ENCODE results near the gene SPECC1L.

Gene SPECC1L

GRCh38 chr22:24329453-24329852 is 58.8 kb downstream of the SPECC1L start:
- peak overlapping the region; percentile 84 for H4K12ac ChIP-seq (ENCODE audit: low read depth, low read length)
- no peak overlapping the region for H4K91ac ChIP-seq (ENCODE audit: low read depth, low read length)
- peak overlapping the region; percentile 18 for H3K9ac ChIP-seq (ENCODE audit: low read length)
- H3K36me3 ChIP-seq (ENCODE audit: control insufficient read depth in 1 of 2, insufficient read depth in 2 of 2, low read length in 2 of 2) = peaks cover 7 to 12% of the 10 kb centered on the region in 2 experiments
- H3K4me2 ChIP-seq (ENCODE audit: low read length) = no peak overlapping the region
- H3K14ac ChIP-seq (ENCODE audit: low read length) = no peak overlapping the region
- H2BK12ac ChIP-seq (ENCODE audit: low read length) = no peak overlapping the region
- no peak overlapping the region for H3K27ac ChIP-seq (ENCODE audit: low read depth, low read length)
- H3K4me3 ChIP-seq (ENCODE audit: low read depth, low read length) = no peak overlapping the region
- no peaks in the 10 kb centered on the region for H3K79me1 ChIP-seq (ENCODE audit: low read length)
- H3K18ac ChIP-seq (ENCODE audit: low read length) = peak overlapping the region; percentile 71
- no peak overlapping the region for H2AFZ ChIP-seq (ENCODE audit: insufficient read depth, low read length, poor library complexity)
- no peak overlapping the region for H2BK5ac ChIP-seq (ENCODE audit: low read depth, low read length, poor library complexity)
- no peaks in the 10 kb centered on the region for H3K9me3 ChIP-seq (ENCODE audit: insufficient read depth, low read depth, low read length)
- no peak overlapping the region for H3K23ac ChIP-seq (ENCODE audit: low read length)
- H3K79me2 ChIP-seq (ENCODE audit: control insufficient read depth, insufficient read depth, low read length, poor library complexity) = no peaks in the 10 kb centered on the region
- no peak for DNase-seq
- H3K4ac ChIP-seq (ENCODE audit: low read depth, low read length) = no peak overlapping the region
- WGBS (ENCODE audit: extremely low coverage, insufficient coverage, insufficient read length) = no CpG with 5 or more reads among the region's 6 CpGs
- H3K4me1 ChIP-seq (ENCODE audit: control insufficient read depth in 1 of 2, insufficient read depth in 2 of 2, low read length in 2 of 2) = peaks cover 0 to 2% of the 10 kb centered on the region in 2 experiments
- no peaks in the 10 kb centered on the region for H3K27me3 ChIP-seq (ENCODE audit: insufficient read depth, low read length)
- H2AK5ac ChIP-seq (ENCODE audit: low read length) = no peak overlapping the region
- H4K8ac ChIP-seq (ENCODE audit: low read depth, low read length) = no peak overlapping the region
- no peak overlapping the region for H2BK120ac ChIP-seq (ENCODE audit: insufficient read depth, low read length, poor library complexity)

GRCh38 chr22:24330636-24331035 is 60.0 kb downstream of the SPECC1L start:
- H2BK5ac ChIP-seq (ENCODE audit: low read depth, low read length, poor library complexity) = no peak overlapping the region
- no peak overlapping the region for H3K4me2 ChIP-seq (ENCODE audit: low read length)
- no peak overlapping the region for H2BK12ac ChIP-seq (ENCODE audit: low read length)
- DNase-seq = peak; percentile 5 to 58
- H4K12ac ChIP-seq (ENCODE audit: low read depth, low read length) = no peak overlapping the region
- H4K91ac ChIP-seq (ENCODE audit: low read depth, low read length) = no peak overlapping the region
- H3K27me3 ChIP-seq (ENCODE audit: insufficient read depth, low read length) = no peaks in the 10 kb centered on the region
- H3K9ac ChIP-seq (ENCODE audit: low read length) = no peak overlapping the region
- H3K23ac ChIP-seq (ENCODE audit: low read length) = no peak overlapping the region
- H3K18ac ChIP-seq (ENCODE audit: low read length) = no peak overlapping the region
- H2AFZ ChIP-seq (ENCODE audit: insufficient read depth, low read length, poor library complexity) = no peak overlapping the region
- no peaks in the 10 kb centered on the region for H3K9me3 ChIP-seq (ENCODE audit: insufficient read depth, low read depth, low read length)
- H3K4ac ChIP-seq (ENCODE audit: low read depth, low read length) = no peak overlapping the region
- no peak overlapping the region for H2BK120ac ChIP-seq (ENCODE audit: insufficient read depth, low read length, poor library complexity)
- no peak overlapping the region for H3K14ac ChIP-seq (ENCODE audit: low read length)
- H3K36me3 ChIP-seq (ENCODE audit: control insufficient read depth in 1 of 2, insufficient read depth in 2 of 2, low read length in 2 of 2) = peaks cover 5 to 16% of the 10 kb centered on the region in 2 experiments
- no peak overlapping the region for H3K27ac ChIP-seq (ENCODE audit: low read depth, low read length)
- H3K79me1 ChIP-seq (ENCODE audit: low read length) = no peaks in the 10 kb centered on the region
- H4K8ac ChIP-seq (ENCODE audit: low read depth, low read length) = no peak overlapping the region
- no CpG with 5 or more reads among the region's 1 CpG for WGBS (ENCODE audit: extremely low coverage, insufficient coverage, insufficient read length)
- peaks cover 0 to 2% of the 10 kb centered on the region in 2 experiments for H3K4me1 ChIP-seq (ENCODE audit: control insufficient read depth in 1 of 2, insufficient read depth in 2 of 2, low read length in 2 of 2)
- H3K4me3 ChIP-seq (ENCODE audit: low read depth, low read length) = no peak overlapping the region
- no peak overlapping the region for H2AK5ac ChIP-seq (ENCODE audit: low read length)
- H3K79me2 ChIP-seq (ENCODE audit: control insufficient read depth, insufficient read depth, low read length, poor library complexity) = no peaks in the 10 kb centered on the region

- H2AFZ ChIP-seq (ENCODE audit: insufficient read depth, low read length, poor library complexity) = no peak overlapping the region
- H3K4me2 ChIP-seq (ENCODE audit: low read length) = no peak overlapping the region
- no peak overlapping the region for H3K27ac ChIP-seq (ENCODE audit: low read depth, low read length)
- H3K79me2 ChIP-seq (ENCODE audit: control insufficient read depth, insufficient read depth, low read length, poor library complexity) = no peaks in the 10 kb centered on the region
- no peaks in the 10 kb centered on the region for H3K9me3 ChIP-seq (ENCODE audit: insufficient read depth, low read depth, low read length)
- no peak overlapping the region for H3K4ac ChIP-seq (ENCODE audit: low read depth, low read length)
- H3K4me3 ChIP-seq (ENCODE audit: low read depth, low read length) = no peak overlapping the region
- H4K91ac ChIP-seq (ENCODE audit: low read depth, low read length) = no peak overlapping the region
- peak in 1 of 2 donors; percentile 16 for DNase-seq
- H4K8ac ChIP-seq (ENCODE audit: low read depth, low read length) = no peak overlapping the region
- no peak overlapping the region for H3K14ac ChIP-seq (ENCODE audit: low read length)
- H3K79me1 ChIP-seq (ENCODE audit: low read length) = no peaks in the 10 kb centered on the region
- H2BK12ac ChIP-seq (ENCODE audit: low read length) = no peak overlapping the region
- no peak overlapping the region for H2BK120ac ChIP-seq (ENCODE audit: insufficient read depth, low read length, poor library complexity)
- H3K27me3 ChIP-seq (ENCODE audit: insufficient read depth, low read length) = no peaks in the 10 kb centered on the region
- H2AK5ac ChIP-seq (ENCODE audit: low read length) = no peak overlapping the region
- no peaks in the 10 kb centered on the region for H3K4me1 ChIP-seq (ENCODE audit: control insufficient read depth in 1 of 2, insufficient read depth in 2 of 2, low read length in 2 of 2)
- no peak overlapping the region for H2BK5ac ChIP-seq (ENCODE audit: low read depth, low read length, poor library complexity)
- no peak overlapping the region for H4K12ac ChIP-seq (ENCODE audit: low read depth, low read length)
- H3K18ac ChIP-seq (ENCODE audit: low read length) = no peak overlapping the region
- H3K23ac ChIP-seq (ENCODE audit: low read length) = no peak overlapping the region
- peaks cover 5 to 16% of the 10 kb centered on the region in 2 experiments for H3K36me3 ChIP-seq (ENCODE audit: control insufficient read depth in 1 of 2, insufficient read depth in 2 of 2, low read length in 2 of 2)
- H3K9ac ChIP-seq (ENCODE audit: low read length) = no peak overlapping the region
- WGBS (ENCODE audit: extremely low coverage, insufficient coverage, insufficient read length) = no CpG with 5 or more reads among the region's 3 CpGs
Measured at GRCh38 chr22:24331468-24332440, 61.1 kb downstream of the SPECC1L start.

- no peak overlapping the region for H3K4ac ChIP-seq (ENCODE audit: low read depth, low read length)
- no peak overlapping the region for H2BK5ac ChIP-seq (ENCODE audit: low read depth, low read length, poor library complexity)
- H2AK5ac ChIP-seq (ENCODE audit: low read length) = no peak overlapping the region
- no peak for DNase-seq
- H3K79me2 ChIP-seq (ENCODE audit: control insufficient read depth, insufficient read depth, low read length, poor library complexity) = no peaks in the 10 kb centered on the region
- H3K14ac ChIP-seq (ENCODE audit: low read length) = no peak overlapping the region
- H4K8ac ChIP-seq (ENCODE audit: low read depth, low read length) = no peak overlapping the region
- no peak overlapping the region for H2AFZ ChIP-seq (ENCODE audit: insufficient read depth, low read length, poor library complexity)
- H3K27ac ChIP-seq (ENCODE audit: low read depth, low read length) = no peak overlapping the region
- no peak overlapping the region for H3K4me3 ChIP-seq (ENCODE audit: low read depth, low read length)
- no peak overlapping the region for H3K4me2 ChIP-seq (ENCODE audit: low read length)
- no peaks in the 10 kb centered on the region for H3K4me1 ChIP-seq (ENCODE audit: control insufficient read depth in 1 of 2, insufficient read depth in 2 of 2, low read length in 2 of 2)
- H3K36me3 ChIP-seq (ENCODE audit: control insufficient read depth in 1 of 2, insufficient read depth in 2 of 2, low read length in 2 of 2) = peaks cover 8 to 17% of the 10 kb centered on the region in 2 experiments
- H2BK120ac ChIP-seq (ENCODE audit: insufficient read depth, low read length, poor library complexity) = no peak overlapping the region
- H3K23ac ChIP-seq (ENCODE audit: low read length) = no peak overlapping the region
- no peaks in the 10 kb centered on the region for H3K79me1 ChIP-seq (ENCODE audit: low read length)
- WGBS (ENCODE audit: extremely low coverage, insufficient coverage, insufficient read length) = no CpG with 5 or more reads among the region's 2 CpGs
- no peak overlapping the region for H3K18ac ChIP-seq (ENCODE audit: low read length)
- no peaks in the 10 kb centered on the region for H3K9me3 ChIP-seq (ENCODE audit: insufficient read depth, low read depth, low read length)
- no peak overlapping the region for H3K9ac ChIP-seq (ENCODE audit: low read length)
- H4K12ac ChIP-seq (ENCODE audit: low read depth, low read length) = no peak overlapping the region
- no peaks in the 10 kb centered on the region for H3K27me3 ChIP-seq (ENCODE audit: insufficient read depth, low read length)
- H2BK12ac ChIP-seq (ENCODE audit: low read length) = no peak overlapping the region
- no peak overlapping the region for H4K91ac ChIP-seq (ENCODE audit: low read depth, low read length)
Measured at GRCh38 chr22:24333301-24333700, 62.7 kb downstream of the SPECC1L start.

Measured in trophoblast cell (in vitro differentiated cells and primary cell).